DND-41 (cell line): Measurements from ENCODE around the gene SSR3.
"Not testable (repeated sequence)": the region's sequence is repeated elsewhere in the genome, so short reads cannot be mapped to it uniquely, and the experiment has no call there.

Source experiments
- CTCF ChIP-seq: IDR thresholded peaks from 2 replicates; pipeline ENCODE4 v1.5.1; 2012; ENCODE audit warnings: borderline replicate concordance, low read length, moderate library complexity, mild to moderate bottlenecking; ENCODE audit not compliant: poor library complexity, severe bottlenecking; ENCODE audit errors: extremely low read depth
- EZH2 ChIP-seq: IDR thresholded peaks from 3 replicates; pipeline ENCODE4 v1.6.1; 2012; ENCODE audit warnings: borderline replicate concordance, low read depth, mild to moderate bottlenecking, moderate library complexity, low read length, inconsistent platforms; ENCODE audit not compliant: severe bottlenecking

GRCh38 chr3:156569881-156570280, 15.0 kb upstream of the SSR3 start:
- not testable (repeated sequence) for TF ChIP-seq CTCF, EZH2
